ENCODE results near the gene COG1. TPM values are rescaled to one million over a fixed set of nuclear protein-coding genes. Genes with fewer than 3 reads are reported as not detected.

The COG1 gene
- total RNA-seq, 2 experiments from 2014 or later = 83.0 to 86.2 TPM

GRCh38 chr17:73237714-73238113, 44.9 kb downstream of the COG1 start:
- H3K27me3 ChIP-seq (ENCODE audit: control insufficient read depth in 1 of 2, insufficient read depth in 2 of 2, low read length in 2 of 2) = no peaks in the 10 kb centered on the region
- no peak overlapping the region for H3K4me3 ChIP-seq (ENCODE audit: low read length)
- no peaks in the 10 kb centered on the region for H3K9me3 ChIP-seq (ENCODE audit: control insufficient read depth in 1 of 2, insufficient read depth in 1 of 2, low read length in 2 of 2)
- Mint-ChIP-seq H3K4me1 (ENCODE audit: low read depth) (peaks cover 61% of the 10 kb centered on the region), H3K4me3 (peak overlapping the region; percentile 22), H3K36me3 (ENCODE audit: low read depth) (peaks cover 46% of the 10 kb centered on the region), H3K27me3 (no peaks in the 10 kb centered on the region), H3K27ac (peak overlapping the region; percentile 61), H3K9me3 (no peaks in the 10 kb centered on the region)
- ChIA-PET CTCF (interaction anchor here (1.0 to 1.1 kb wide), 2 partner anchors 46 to 132 kb away, joined by 3 to 4 read pairs; no protein-coding TSS in a partner anchor), POLR2A (no interaction called here)
- no peak for TF ChIP-seq CTCF (IDR thresholded peaks at IDR 0.05)
- peaks cover 24% of the 10 kb centered on the region for H3K36me3 ChIP-seq (ENCODE audit: insufficient read depth, low read length)
- ATAC-seq (ENCODE audit: poor library complexity) = no peak
- intact Hi-C loops (cut with DNase I, micrococcal nuclease) = no loop called here
- peak in 2 of 14 experiments; percentile 17 to 41 for DNase-seq
- H3K27ac ChIP-seq (ENCODE audit: low read depth in 1 of 2, low read length in 2 of 2) = no peak overlapping the region
- peaks cover 31% of the 10 kb centered on the region for H3K4me1 ChIP-seq (ENCODE audit: insufficient read depth, low read length)

GRCh38 chr17:73240561-73240960, 47.7 kb downstream of the COG1 start:
- no peak for TF ChIP-seq CTCF (IDR thresholded peaks at IDR 0.05)
- Mint-ChIP-seq H3K4me3 (no peak overlapping the region), H3K27me3 (no peaks in the 10 kb centered on the region), H3K27ac (no peak overlapping the region), H3K4me1 (ENCODE audit: low read depth) (peaks cover 44% of the 10 kb centered on the region), H3K36me3 (ENCODE audit: low read depth) (peaks cover 41% of the 10 kb centered on the region), H3K9me3 (no peaks in the 10 kb centered on the region)
- CTCF ChIA-PET = no interaction called here
- no peak overlapping the region for H3K27ac ChIP-seq (ENCODE audit: low read depth in 1 of 2, low read length in 2 of 2)
- H3K27me3 ChIP-seq (ENCODE audit: control insufficient read depth in 1 of 2, insufficient read depth in 2 of 2, low read length in 2 of 2) = no peaks in the 10 kb centered on the region
- POLR2A ChIA-PET = no interaction called here
- H3K4me3 ChIP-seq (ENCODE audit: low read length) = no peak overlapping the region
- ATAC-seq (ENCODE audit: poor library complexity) (no peak), DNase-seq (no peak)
- H3K36me3 ChIP-seq (ENCODE audit: insufficient read depth, low read length) = peaks cover 32% of the 10 kb centered on the region
- intact Hi-C loops (cut with DNase I, micrococcal nuclease) = no loop called here
- H3K4me1 ChIP-seq (ENCODE audit: insufficient read depth, low read length) = peaks cover 21% of the 10 kb centered on the region
- H3K9me3 ChIP-seq (ENCODE audit: control insufficient read depth in 1 of 2, insufficient read depth in 1 of 2, low read length in 2 of 2) = no peaks in the 10 kb centered on the region

- no peak for ATAC-seq (ENCODE audit: poor library complexity)
- H3K9me3 ChIP-seq (ENCODE audit: control insufficient read depth in 1 of 2, insufficient read depth in 1 of 2, low read length in 2 of 2) = no peaks in the 10 kb centered on the region
- no peak overlapping the region for H3K4me3 ChIP-seq (ENCODE audit: low read length)
- H3K4me1 ChIP-seq (ENCODE audit: insufficient read depth, low read length) = no peaks in the 10 kb centered on the region
- peaks cover 34% of the 10 kb centered on the region for H3K36me3 ChIP-seq (ENCODE audit: insufficient read depth, low read length)
- H3K27me3 ChIP-seq (ENCODE audit: control insufficient read depth in 1 of 2, insufficient read depth in 2 of 2, low read length in 2 of 2) = no peaks in the 10 kb centered on the region
- ChIA-PET POLR2A (no interaction called here), CTCF (interaction anchor here (0.5 to 1.1 kb wide), 2 partner anchors 13 to 26 kb away, joined by 3 to 4 read pairs; no protein-coding TSS in a partner anchor)
- H3K4me3 Mint-ChIP-seq = no peak overlapping the region
- no peak for DNase-seq
- H3K4me1 Mint-ChIP-seq (ENCODE audit: low read depth) = no peaks in the 10 kb centered on the region
- no peak overlapping the region for H3K27ac ChIP-seq (ENCODE audit: low read depth in 1 of 2, low read length in 2 of 2)
- intact Hi-C loops (cut with DNase I, micrococcal nuclease) = no loop called here
- H3K27ac Mint-ChIP-seq = no peak overlapping the region
- no peak for TF ChIP-seq CTCF (IDR thresholded peaks at IDR 0.05)
- H3K36me3 Mint-ChIP-seq (ENCODE audit: low read depth) = peaks cover 25% of the 10 kb centered on the region
- no peaks in the 10 kb centered on the region for H3K27me3 Mint-ChIP-seq
- H3K9me3 Mint-ChIP-seq = no peaks in the 10 kb centered on the region
Observed at GRCh38 chr17:73247726-73248125, 54.9 kb downstream of the COG1 start.
